SK-N-SH treated with all-trans-retinoic acid at 6 μM for 48 hours (cell line): Measurements from ENCODE around the gene ALG12.

ENCODE experiments used
- ATAC-seq: fragments of 200-7000 bp; cut with Tn5 transposase; 3 replicates; pipeline ENCODE4 v1.9.1; 2020; ENCODE audit warnings: mild to moderate bottlenecking, moderate library complexity
- ARNTL ChIP-seq: fragments of 450-650 bp; formaldehyde crosslinking; IDR thresholded peaks from 2 replicates; pipeline ENCODE4 v1.5.0; 2020; ENCODE audit warnings: low read depth, mild to moderate bottlenecking, moderate library complexity, borderline replicate concordance
- CREB5 ChIP-seq: fragments of 250-450 bp; sonication (Bioruptor Pico); IDR thresholded peaks from 2 replicates; pipeline ENCODE4 v1.5.1; 2020; ENCODE audit warnings: low read depth, mild to moderate bottlenecking, moderate library complexity
- CSDC2 ChIP-seq: fragments of 250-450 bp; sonication (Bioruptor Pico); IDR thresholded peaks from 2 replicates; pipeline ENCODE4 v1.5.0; 2020; ENCODE audit warnings: mild to moderate bottlenecking, moderate library complexity
- CSRNP3 ChIP-seq: fragments of 250-450 bp; sonication (Bioruptor Pico); IDR thresholded peaks from 2 replicates; pipeline ENCODE4 v1.5.1; 2021; ENCODE audit warnings: mild to moderate bottlenecking, moderate library complexity
- ESRRG ChIP-seq: fragments of 250-450 bp; sonication (Bioruptor Pico); IDR thresholded peaks from 2 replicates; pipeline ENCODE4 v1.6.1; 2021; ENCODE audit warnings: mild to moderate bottlenecking
- GLIS3 ChIP-seq: fragments of 250-450 bp; sonication (Bioruptor Pico); IDR thresholded peaks from 2 replicates; pipeline ENCODE4 v1.5.0; 2020; ENCODE audit warnings: mild to moderate bottlenecking, moderate library complexity
- ISL1 ChIP-seq: fragments of 250-450 bp; sonication (Bioruptor Pico); IDR thresholded peaks from 2 replicates; pipeline ENCODE4 v2.1.2; 2022; ENCODE audit warnings: mild to moderate bottlenecking, moderate library complexity
- OSR1 ChIP-seq: fragments of 250-450 bp; sonication (Bioruptor Pico); IDR thresholded peaks from 2 replicates; pipeline ENCODE4 v1.8.0; 2022; ENCODE audit warnings: moderate library complexity, mild to moderate bottlenecking, inconsistent platforms
- PPARA ChIP-seq: fragments of 250-450 bp; sonication (Bioruptor Pico); IDR thresholded peaks from 2 replicates; pipeline ENCODE4 v1.5.0; 2020; ENCODE audit warnings: mild to moderate bottlenecking, borderline replicate concordance
- RARB ChIP-seq: fragments of 250-450 bp; sonication (Bioruptor Pico); IDR thresholded peaks from 2 replicates; pipeline ENCODE4 v1.8.0; 2021; ENCODE audit warnings: mild to moderate bottlenecking, moderate library complexity
- TCF4 ChIP-seq: fragments of 250-450 bp; sonication (Bioruptor Pico); IDR thresholded peaks from 2 replicates; pipeline ENCODE4 v1.8.0; 2021; ENCODE audit warnings: mild to moderate bottlenecking, moderate library complexity, borderline replicate concordance
- TOX ChIP-seq: fragments of 250-450 bp; sonication (Bioruptor Pico); IDR thresholded peaks from 2 replicates; pipeline ENCODE4 v1.8.0; 2021; ENCODE audit warnings: mild to moderate bottlenecking, moderate library complexity, borderline replicate concordance
- ZC3H10 ChIP-seq: fragments of 250-450 bp; sonication (Bioruptor Pico); IDR thresholded peaks from 2 replicates; pipeline ENCODE4 v1.5.1; 2021; ENCODE audit warnings: mild to moderate bottlenecking, moderate library complexity
- ZFP3 ChIP-seq: fragments of 250-450 bp; sonication (Bioruptor Pico); IDR thresholded peaks from 2 replicates; pipeline ENCODE4 v1.5.0; 2020; ENCODE audit warnings: mild to moderate bottlenecking, moderate library complexity
- ZFP30 ChIP-seq: fragments of 450-650 bp; formaldehyde crosslinking; IDR thresholded peaks from 2 replicates; pipeline ENCODE4 v1.5.0; 2022; ENCODE audit warnings: mild to moderate bottlenecking, moderate library complexity
- ZNF565 ChIP-seq: fragments of 450-650 bp; formaldehyde crosslinking; conservative IDR thresholded peaks from 2 replicates; pipeline ENCODE4 v1.5.0; 2020; ENCODE audit warnings: low read depth, mild to moderate bottlenecking, moderate library complexity
- ZNF70 ChIP-seq: fragments of 450-650 bp; formaldehyde crosslinking; IDR thresholded peaks from 2 replicates; pipeline ENCODE4 v1.5.0; 2020; ENCODE audit warnings: mild to moderate bottlenecking, moderate library complexity
- TF ChIP-seq, protein P1 (sequence below): fragments of 250-450 bp; sonication (Bioruptor Pico); IDR thresholded peaks from 2 replicates; pipeline ENCODE4 v1.8.0; 2020; ENCODE audit warnings: mild to moderate bottlenecking, moderate library complexity, borderline replicate concordance
- TF ChIP-seq, protein P2 (sequence below): fragments of 250-450 bp; sonication (Bioruptor Pico); IDR thresholded peaks from 2 replicates; pipeline ENCODE4 v1.5.0; 2020; ENCODE audit warnings: mild to moderate bottlenecking, moderate library complexity
- TF ChIP-seq, protein P3 (sequence below): fragments of 250-450 bp; sonication (Bioruptor Pico); IDR thresholded peaks from 2 replicates; pipeline ENCODE4 v1.8.0; 2021; ENCODE audit warnings: low read depth, mild to moderate bottlenecking, moderate library complexity, borderline replicate concordance

The ALG12 gene

DNA sequence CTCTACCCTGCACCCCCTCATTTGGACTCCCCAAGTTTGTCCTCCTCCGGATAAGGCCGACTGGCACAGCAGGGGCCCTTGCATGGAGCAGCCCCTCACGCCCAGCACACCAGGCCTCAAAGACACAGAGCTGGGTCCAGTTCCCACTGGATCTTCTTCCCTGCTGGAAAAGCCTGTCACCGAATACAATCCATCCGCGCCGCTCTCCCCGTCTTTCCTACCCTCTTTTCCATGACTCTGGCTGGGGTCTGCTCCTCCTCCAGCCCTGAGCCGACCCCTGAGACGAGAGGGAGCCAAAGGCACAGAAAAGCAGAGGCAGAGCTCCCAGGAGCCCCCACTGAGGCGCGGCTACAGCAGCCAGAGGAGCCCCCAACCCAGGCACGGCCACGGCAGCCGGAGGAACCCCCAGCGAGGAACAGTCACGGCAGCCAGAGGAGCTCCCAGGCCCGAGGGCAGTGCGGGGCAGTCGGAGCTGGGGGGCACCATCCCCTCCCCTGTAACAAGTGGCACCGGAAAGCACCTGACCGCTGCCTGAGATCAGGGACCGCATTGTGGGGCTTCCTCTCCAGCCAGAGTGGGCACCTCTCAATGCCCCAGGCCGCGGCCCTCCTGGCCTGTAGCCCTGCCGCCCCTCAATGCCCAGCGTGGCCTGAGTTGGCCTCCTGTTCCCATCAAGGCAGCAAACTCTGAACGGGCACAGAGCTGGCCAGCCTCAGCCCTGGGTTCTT is 12.0 kb downstream of the ALG12 start (continued):
- TF ChIP-seq OSR1 (CRISPR knock-in tag), result no peak
- no peak for TF ChIP-seq ZNF70
- TF ChIP-seq TCF4 (CRISPR knock-in tag), result no peak
- no peak for TF ChIP-seq CREB5
- TF ChIP-seq CSRNP3 (CRISPR knock-in tag), result no peak
- TF ChIP-seq PPARA (CRISPR knock-in tag), result no peak
- TF ChIP-seq, all 23 proteins: peak for 0

- ATAC-seq, result no peak
- no peak for TF ChIP-seq OSR1 (CRISPR knock-in tag)
- TF ChIP-seq ZNF565, result no peak
- no peak for TF ChIP-seq ISL1 (CRISPR knock-in tag)
- TF ChIP-seq, protein P1, sequence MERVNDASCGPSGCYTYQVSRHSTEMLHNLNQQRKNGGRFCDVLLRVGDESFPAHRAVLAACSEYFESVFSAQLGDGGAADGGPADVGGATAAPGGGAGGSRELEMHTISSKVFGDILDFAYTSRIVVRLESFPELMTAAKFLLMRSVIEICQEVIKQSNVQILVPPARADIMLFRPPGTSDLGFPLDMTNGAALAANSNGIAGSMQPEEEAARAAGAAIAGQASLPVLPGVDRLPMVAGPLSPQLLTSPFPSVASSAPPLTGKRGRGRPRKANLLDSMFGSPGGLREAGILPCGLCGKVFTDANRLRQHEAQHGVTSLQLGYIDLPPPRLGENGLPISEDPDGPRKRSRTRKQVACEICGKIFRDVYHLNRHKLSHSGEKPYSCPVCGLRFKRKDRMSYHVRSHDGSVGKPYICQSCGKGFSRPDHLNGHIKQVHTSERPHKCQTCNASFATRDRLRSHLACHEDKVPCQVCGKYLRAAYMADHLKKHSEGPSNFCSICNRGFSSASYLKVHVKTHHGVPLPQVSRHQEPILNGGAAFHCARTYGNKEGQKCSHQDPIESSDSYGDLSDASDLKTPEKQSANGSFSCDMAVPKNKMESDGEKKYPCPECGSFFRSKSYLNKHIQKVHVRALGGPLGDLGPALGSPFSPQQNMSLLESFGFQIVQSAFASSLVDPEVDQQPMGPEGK (CRISPR knock-in tag), result no peak
- TF ChIP-seq CSRNP3 (CRISPR knock-in tag), result no peak
- TF ChIP-seq PPARA (CRISPR knock-in tag), result no peak
- no peak for TF ChIP-seq ARNTL (CRISPR knock-in tag)
- TF ChIP-seq GLIS3 (CRISPR knock-in tag), result no peak
- TF ChIP-seq, protein P2, sequence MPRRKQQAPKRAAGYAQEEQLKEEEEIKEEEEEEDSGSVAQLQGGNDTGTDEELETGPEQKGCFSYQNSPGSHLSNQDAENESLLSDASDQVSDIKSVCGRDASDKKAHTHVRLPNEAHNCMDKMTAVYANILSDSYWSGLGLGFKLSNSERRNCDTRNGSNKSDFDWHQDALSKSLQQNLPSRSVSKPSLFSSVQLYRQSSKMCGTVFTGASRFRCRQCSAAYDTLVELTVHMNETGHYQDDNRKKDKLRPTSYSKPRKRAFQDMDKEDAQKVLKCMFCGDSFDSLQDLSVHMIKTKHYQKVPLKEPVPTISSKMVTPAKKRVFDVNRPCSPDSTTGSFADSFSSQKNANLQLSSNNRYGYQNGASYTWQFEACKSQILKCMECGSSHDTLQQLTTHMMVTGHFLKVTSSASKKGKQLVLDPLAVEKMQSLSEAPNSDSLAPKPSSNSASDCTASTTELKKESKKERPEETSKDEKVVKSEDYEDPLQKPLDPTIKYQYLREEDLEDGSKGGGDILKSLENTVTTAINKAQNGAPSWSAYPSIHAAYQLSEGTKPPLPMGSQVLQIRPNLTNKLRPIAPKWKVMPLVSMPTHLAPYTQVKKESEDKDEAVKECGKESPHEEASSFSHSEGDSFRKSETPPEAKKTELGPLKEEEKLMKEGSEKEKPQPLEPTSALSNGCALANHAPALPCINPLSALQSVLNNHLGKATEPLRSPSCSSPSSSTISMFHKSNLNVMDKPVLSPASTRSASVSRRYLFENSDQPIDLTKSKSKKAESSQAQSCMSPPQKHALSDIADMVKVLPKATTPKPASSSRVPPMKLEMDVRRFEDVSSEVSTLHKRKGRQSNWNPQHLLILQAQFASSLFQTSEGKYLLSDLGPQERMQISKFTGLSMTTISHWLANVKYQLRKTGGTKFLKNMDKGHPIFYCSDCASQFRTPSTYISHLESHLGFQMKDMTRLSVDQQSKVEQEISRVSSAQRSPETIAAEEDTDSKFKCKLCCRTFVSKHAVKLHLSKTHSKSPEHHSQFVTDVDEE, result no peak
- no peak for TF ChIP-seq TCF4 (CRISPR knock-in tag)
- TF ChIP-seq ZFP30, result no peak
- TF ChIP-seq ZFP3, result no peak
- TF ChIP-seq TOX (CRISPR knock-in tag), result no peak
- TF ChIP-seq CSDC2, result no peak
These were observed 12.8 kb downstream of the ALG12 start for GRCh38 chr22:49905465-49905864.

- TF ChIP-seq ZFP30, result no peak
- TF ChIP-seq ZC3H10 (CRISPR knock-in tag), result no peak
- no peak for TF ChIP-seq TCF4 (CRISPR knock-in tag)
- no peak for TF ChIP-seq ZFP3
- no peak for ATAC-seq
These were observed 14.2 kb downstream of the ALG12 start for GRCh38 chr22:49904040-49904369.

DNA sequence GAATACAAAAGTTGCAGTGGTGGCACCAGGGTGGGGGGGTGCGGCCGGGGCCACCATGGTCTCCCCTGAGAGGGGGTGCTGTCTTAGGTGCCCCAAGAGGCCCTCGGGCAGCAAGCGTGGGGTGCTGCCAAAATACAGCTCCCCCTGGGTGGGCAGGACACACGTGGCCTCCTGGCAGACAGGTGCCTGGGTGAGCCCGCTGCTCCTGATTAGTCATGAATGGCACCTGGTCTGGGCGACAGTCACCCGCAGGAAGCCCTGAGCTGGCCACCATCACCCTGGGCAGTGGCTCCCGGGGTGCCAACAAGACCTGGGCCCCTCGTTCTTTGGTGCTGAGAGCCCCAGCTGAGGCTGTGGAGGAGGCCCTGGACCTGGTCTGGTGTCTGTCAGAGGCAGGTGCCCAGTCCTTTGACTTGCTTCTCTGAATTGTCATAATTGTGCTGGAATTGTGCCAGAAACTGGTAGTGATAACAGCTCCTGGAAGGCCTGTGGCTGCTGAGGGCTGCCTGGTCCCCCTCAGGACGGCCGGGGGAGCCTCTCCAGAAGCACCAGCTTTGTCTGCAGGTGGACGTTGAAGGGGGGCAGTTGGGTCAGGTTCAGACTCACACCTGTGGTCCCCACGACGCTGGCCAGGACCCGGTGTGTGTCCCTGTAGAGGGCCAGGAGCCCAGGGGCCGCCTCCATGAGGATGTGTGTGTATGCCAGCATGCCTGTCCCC is 14.8 kb downstream of the ALG12 start:
- no peak for ATAC-seq
- TF ChIP-seq TCF4 (CRISPR knock-in tag), result no peak
- TF ChIP-seq ZFP30, result no peak
- TF ChIP-seq, protein P3, sequence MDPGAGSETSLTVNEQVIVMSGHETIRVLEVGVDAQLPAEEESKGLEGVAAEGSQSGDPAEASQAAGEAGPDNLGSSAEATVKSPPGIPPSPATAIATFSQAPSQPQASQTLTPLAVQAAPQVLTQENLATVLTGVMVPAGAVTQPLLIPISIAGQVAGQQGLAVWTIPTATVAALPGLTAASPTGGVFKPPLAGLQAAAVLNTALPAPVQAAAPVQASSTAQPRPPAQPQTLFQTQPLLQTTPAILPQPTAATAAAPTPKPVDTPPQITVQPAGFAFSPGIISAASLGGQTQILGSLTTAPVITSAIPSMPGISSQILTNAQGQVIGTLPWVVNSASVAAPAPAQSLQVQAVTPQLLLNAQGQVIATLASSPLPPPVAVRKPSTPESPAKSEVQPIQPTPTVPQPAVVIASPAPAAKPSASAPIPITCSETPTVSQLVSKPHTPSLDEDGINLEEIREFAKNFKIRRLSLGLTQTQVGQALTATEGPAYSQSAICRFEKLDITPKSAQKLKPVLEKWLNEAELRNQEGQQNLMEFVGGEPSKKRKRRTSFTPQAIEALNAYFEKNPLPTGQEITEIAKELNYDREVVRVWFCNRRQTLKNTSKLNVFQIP (CRISPR knock-in tag), result no peak
- no peak for TF ChIP-seq ZNF565
- TF ChIP-seq CSDC2, result no peak
- no peak for TF ChIP-seq ESRRG (CRISPR knock-in tag)
- TF ChIP-seq RARB (CRISPR knock-in tag), result no peak
- no peak for TF ChIP-seq TOX (CRISPR knock-in tag)
- TF ChIP-seq, protein P2, result no peak
- TF ChIP-seq ISL1 (CRISPR knock-in tag), result no peak
- TF ChIP-seq ZFP3, result no peak
- TF ChIP-seq ZNF70, result no peak
- TF ChIP-seq OSR1 (CRISPR knock-in tag), result no peak
